ENCODE results near the gene TOMM20.

TOMM20 gene

GRCh38 chr1:235077571-235078479 lies 50.8 kb downstream of the TOMM20 start:
- ChIA-PET CTCF (no interaction called here), POLR2A (no interaction called here)
- Histone ChIP-seq H3K27ac (ENCODE audit: extremely low read depth, low read depth, low read length) (no peak overlapping the region), H3K36me3 (ENCODE audit: control insufficient read depth in 2 of 2, insufficient read depth in 1 of 2, low read length in 2 of 2) (no peaks in the 10 kb centered on the region), H3K4me1 (ENCODE audit: control insufficient read depth, insufficient read depth, low read length) (peaks cover 12% of the 10 kb centered on the region), H3K4me3 (ENCODE audit: low read depth, low read length) (no peak overlapping the region), H3K9me3 (ENCODE audit: control insufficient read depth, insufficient read depth, low read depth, low read length) (no peaks in the 10 kb centered on the region)
- TF ChIP-seq BCL6B (tag by site-specific recombination; IDR thresholded peaks at IDR 0.05): peak; percentile 48
- TF ChIP-seq ZNF280D (tag by site-specific recombination; IDR thresholded peaks at IDR 0.05): no peak
- no peak for TF ChIP-seq GFI1B (tag by site-specific recombination; IDR thresholded peaks at IDR 0.05)
- TF ChIP-seq MZF1 (tag by site-specific recombination; IDR thresholded peaks at IDR 0.05; ENCODE audit: borderline replicate concordance): no peak
- TF ChIP-seq GLIS1 (tag by site-specific recombination; IDR thresholded peaks at IDR 0.05): no peak
- peak; percentile 88 for TF ChIP-seq ZSCAN4 (tag by site-specific recombination; IDR thresholded peaks at IDR 0.05)
- TF ChIP-seq ZNF548 (tag by site-specific recombination; IDR thresholded peaks at IDR 0.05): 0 out of 2 replicates have a peak, but pooled peaks have one; percentile 31
- peak; percentile 49; the same call in 1 of the 2 replicates for TF ChIP-seq ZNF248 (tag by site-specific recombination; IDR thresholded peaks at IDR 0.05)
- TF ChIP-seq MYNN (tag by site-specific recombination; IDR thresholded peaks at IDR 0.05; ENCODE audit: borderline replicate concordance): no peak
- TF ChIP-seq ZNF266 (tag by site-specific recombination; IDR thresholded peaks at IDR 0.05; ENCODE audit: low read depth): peak; percentile 75
- TF ChIP-seq INSM2 (tag by site-specific recombination; IDR thresholded peaks at IDR 0.05): peak; percentile 95
- no peak for TF ChIP-seq ZNF791 (tag by site-specific recombination; IDR thresholded peaks at IDR 0.05)
- no peak for TF ChIP-seq TCF7L2 (IDR thresholded peaks at IDR 0.05; ENCODE audit: borderline replicate concordance, low read depth, low read length)
- no peak for TF ChIP-seq ZNF624 (tag by site-specific recombination; IDR thresholded peaks at IDR 0.05)
- TF ChIP-seq ZNF501 (tag by site-specific recombination; IDR thresholded peaks at IDR 0.05): no peak
- no peak for TF ChIP-seq ZBTB26 (tag by site-specific recombination; optimal IDR thresholded peaks at IDR 0.05)
- TF ChIP-seq ZNF521 (tag by site-specific recombination; IDR thresholded peaks at IDR 0.05): peak; percentile 78; the same call in 1 of the 2 replicates
- peak; percentile 41; the same call in 1 of the 2 replicates for TF ChIP-seq TRIM28 (IDR thresholded peaks at IDR 0.05; ENCODE audit: borderline replicate concordance, low read length)
- TF ChIP-seq ZNF280C (tag by site-specific recombination; IDR thresholded peaks at IDR 0.05): peak; percentile 82; the same call in 1 of the 2 replicates
- TF ChIP-seq ZBTB20 (tag by site-specific recombination; IDR thresholded peaks at IDR 0.05): peak; percentile 46
- TF ChIP-seq ZNF140 (tag by site-specific recombination; IDR thresholded peaks at IDR 0.05): no peak
- TF ChIP-seq ZNF311 (tag by site-specific recombination; IDR thresholded peaks at IDR 0.05; ENCODE audit: borderline replicate concordance): peak; percentile 97
- no peak for TF ChIP-seq OSR2 (tag by site-specific recombination; IDR thresholded peaks at IDR 0.05)
